ENCODE measurements around the gene ZBTB4.

Gene ZBTB4

GRCh38 chr17:7419819-7420610 is 59.4 kb downstream of the ZBTB4 start, which contains the start of gene SPEM1:
TSS of gene SPEM1 (plus strand) at chr17:7420324. CDS start at chr17:7420385, 61 bp downstream.
- no peak for DNase-seq

GRCh38 chr17:7418472-7419152 is 60.8 kb downstream of the ZBTB4 start:
- peak in 1 of 14 donors; percentile 16 for DNase-seq

GRCh38 chr17:7417056-7417655 is 62.3 kb downstream of the ZBTB4 start:
- no peak for DNase-seq

- no peak for DNase-seq
Observed at GRCh38 chr17:7416323-7416722, 63.1 kb downstream of the ZBTB4 start.

- DNase-seq = no peak
Observed at GRCh38 chr17:7415784-7416183, 63.6 kb downstream of the ZBTB4 start.

GRCh38 chr17:7414837-7415236 is 64.6 kb downstream of the ZBTB4 start:
- DNase-seq = no peak

- peak in 1 of 14 donors; percentile 27 for DNase-seq
Observed at GRCh38 chr17:7413346-7413985, 66.0 kb downstream of the ZBTB4 start.

GRCh38 chr17:7411427-7411750 is 68.0 kb downstream of the ZBTB4 start:
- no peak for DNase-seq

GRCh38 chr17:7410634-7411426 is 68.6 kb downstream of the ZBTB4 start:
- DNase-seq = no peak

GRCh38 chr17:7409716-7410115 is 69.7 kb downstream of the ZBTB4 start:
- DNase-seq = no peak
